ENCODE results near the gene TTI1. TPM values are rescaled to one million over a fixed set of nuclear protein-coding genes. Genes with fewer than 3 reads are reported as not detected.

Gene TTI1
- total RNA-seq, 2 experiments from 2014 or later: 10.6 to 11.4 TPM

DNA sequence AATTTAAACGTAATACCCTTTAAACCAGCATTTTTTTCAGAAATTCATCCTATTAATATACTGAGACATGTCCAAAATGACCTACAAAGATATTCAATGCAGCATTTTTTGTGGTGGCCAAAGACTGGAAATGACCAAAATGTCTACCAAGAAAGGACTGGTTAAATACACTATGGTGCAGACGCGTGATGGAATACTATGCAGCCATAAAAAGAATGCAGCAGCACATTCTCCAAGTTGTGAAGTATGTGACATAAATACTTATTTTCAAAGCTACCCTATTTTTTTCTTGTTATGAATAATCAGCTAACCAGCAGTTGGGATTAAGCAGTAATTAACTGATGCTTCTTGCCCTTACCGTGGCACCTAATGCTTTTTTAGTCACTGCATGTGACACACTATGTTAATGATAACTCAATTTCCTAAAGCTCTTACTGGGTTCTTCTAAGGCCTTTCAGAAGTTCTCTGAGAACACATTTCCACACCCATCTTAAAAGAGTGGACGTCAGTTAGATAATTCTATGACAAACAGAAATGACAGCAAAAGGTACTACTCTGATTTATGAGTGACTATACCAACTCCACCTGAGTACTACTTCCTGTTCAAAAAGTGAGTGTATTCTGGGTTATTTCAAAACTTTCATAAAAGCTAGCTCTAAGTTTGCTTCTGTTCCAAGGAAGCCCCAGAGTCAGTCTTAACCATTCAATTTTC lies 24.9 kb downstream of the TTI1 start:
- CTCF ChIA-PET: no interaction called here
- no peak overlapping the region for H3K4me3 Mint-ChIP-seq
- DNase-seq (no peak), ATAC-seq (ENCODE audit: poor library complexity) (no peak)
- TF ChIP-seq, protein P1, sequence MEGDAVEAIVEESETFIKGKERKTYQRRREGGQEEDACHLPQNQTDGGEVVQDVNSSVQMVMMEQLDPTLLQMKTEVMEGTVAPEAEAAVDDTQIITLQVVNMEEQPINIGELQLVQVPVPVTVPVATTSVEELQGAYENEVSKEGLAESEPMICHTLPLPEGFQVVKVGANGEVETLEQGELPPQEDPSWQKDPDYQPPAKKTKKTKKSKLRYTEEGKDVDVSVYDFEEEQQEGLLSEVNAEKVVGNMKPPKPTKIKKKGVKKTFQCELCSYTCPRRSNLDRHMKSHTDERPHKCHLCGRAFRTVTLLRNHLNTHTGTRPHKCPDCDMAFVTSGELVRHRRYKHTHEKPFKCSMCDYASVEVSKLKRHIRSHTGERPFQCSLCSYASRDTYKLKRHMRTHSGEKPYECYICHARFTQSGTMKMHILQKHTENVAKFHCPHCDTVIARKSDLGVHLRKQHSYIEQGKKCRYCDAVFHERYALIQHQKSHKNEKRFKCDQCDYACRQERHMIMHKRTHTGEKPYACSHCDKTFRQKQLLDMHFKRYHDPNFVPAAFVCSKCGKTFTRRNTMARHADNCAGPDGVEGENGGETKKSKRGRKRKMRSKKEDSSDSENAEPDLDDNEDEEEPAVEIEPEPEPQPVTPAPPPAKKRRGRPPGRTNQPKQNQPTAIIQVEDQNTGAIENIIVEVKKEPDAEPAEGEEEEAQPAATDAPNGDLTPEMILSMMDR (IDR thresholded peaks at IDR 0.05): no peak
- no peak overlapping the region for H3K27ac ChIP-seq (ENCODE audit: low read depth in 1 of 2, low read length in 2 of 2)
- H3K4me1 ChIP-seq (ENCODE audit: insufficient read depth, low read length): no peaks in the 10 kb centered on the region
- H3K9me3 ChIP-seq (ENCODE audit: control insufficient read depth in 1 of 2, insufficient read depth in 1 of 2, low read length in 2 of 2): no peaks in the 10 kb centered on the region
- H3K36me3 Mint-ChIP-seq (ENCODE audit: low read depth): peaks cover 80% of the 10 kb centered on the region
- no peaks in the 10 kb centered on the region for H3K27me3 ChIP-seq (ENCODE audit: control insufficient read depth in 1 of 2, insufficient read depth in 2 of 2, low read length in 2 of 2)
- H3K4me1 Mint-ChIP-seq (ENCODE audit: low read depth): peaks cover 14% of the 10 kb centered on the region
- intact Hi-C loops (cut with DNase I, micrococcal nuclease): no loop called here
- H3K27ac Mint-ChIP-seq: no peak overlapping the region
- POLR2A ChIA-PET: no interaction called here
- no peak overlapping the region for H3K4me3 ChIP-seq (ENCODE audit: low read length)
- no peaks in the 10 kb centered on the region for H3K9me3 Mint-ChIP-seq
- no peaks in the 10 kb centered on the region for H3K27me3 Mint-ChIP-seq
- peaks cover 48% of the 10 kb centered on the region for H3K36me3 ChIP-seq (ENCODE audit: insufficient read depth, low read length)

GRCh38 chr20:38007526-38007925 lies 25.7 kb downstream of the TTI1 start:
- Histone ChIP-seq H3K27ac (ENCODE audit: low read depth in 1 of 2, low read length in 2 of 2) (no peak overlapping the region), H3K9me3 (ENCODE audit: control insufficient read depth in 1 of 2, insufficient read depth in 1 of 2, low read length in 2 of 2) (no peaks in the 10 kb centered on the region), H3K36me3 (ENCODE audit: insufficient read depth, low read length) (peaks cover 48% of the 10 kb centered on the region), H3K27me3 (ENCODE audit: control insufficient read depth in 1 of 2, insufficient read depth in 2 of 2, low read length in 2 of 2) (no peaks in the 10 kb centered on the region), H3K4me1 (ENCODE audit: insufficient read depth, low read length) (peaks cover 1% of the 10 kb centered on the region), H3K4me3 (ENCODE audit: low read length) (no peak overlapping the region)
- ChIA-PET CTCF (interaction anchor here (1.2 kb wide), 1 partner anchor 9 kb away, joined by 4 read pairs; no protein-coding TSS in a partner anchor), POLR2A (interaction anchor here (1.1 kb wide), 1 partner anchor 20 kb away, joined by 3 read pairs; no protein-coding TSS in a partner anchor)
- no peak overlapping the region for H3K4me3 Mint-ChIP-seq
- H3K4me1 Mint-ChIP-seq (ENCODE audit: low read depth): peaks cover 14% of the 10 kb centered on the region
- no peak for ATAC-seq (ENCODE audit: poor library complexity)
- no peak for DNase-seq
- TF ChIP-seq, protein P1 (IDR thresholded peaks at IDR 0.05): no peak
- no peaks in the 10 kb centered on the region for H3K9me3 Mint-ChIP-seq
- H3K36me3 Mint-ChIP-seq (ENCODE audit: low read depth): peaks cover 80% of the 10 kb centered on the region
- H3K27ac Mint-ChIP-seq: no peak overlapping the region
- intact Hi-C loops (cut with DNase I, micrococcal nuclease): no loop called here
- no peaks in the 10 kb centered on the region for H3K27me3 Mint-ChIP-seq

DNA sequence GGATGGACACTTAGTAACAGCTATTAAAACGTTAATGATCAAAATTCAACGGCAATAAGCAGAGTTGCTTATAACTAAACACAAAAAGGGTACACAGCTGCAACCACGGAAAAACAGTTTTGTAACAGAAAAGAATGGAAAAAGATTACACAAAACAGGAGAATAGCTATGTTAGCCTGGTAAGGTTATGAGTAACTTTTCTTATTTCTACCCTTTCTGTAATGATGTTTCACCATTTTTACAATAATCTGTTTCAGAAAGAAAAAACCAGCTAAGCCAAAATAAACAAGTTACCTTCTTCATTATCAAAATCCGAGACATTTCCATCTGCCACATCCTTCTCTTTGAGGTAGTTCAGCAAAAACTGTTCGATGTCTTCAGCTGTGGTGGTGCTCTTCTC lies 27.4 kb downstream of the TTI1 start:
- H3K4me3 ChIP-seq (ENCODE audit: low read length): no peak overlapping the region
- ChIA-PET CTCF (interaction anchor here (1.3 kb wide), 1 partner anchor 13 kb away, joined by 3 read pairs; no protein-coding TSS in a partner anchor), POLR2A (no interaction called here)
- H3K27ac ChIP-seq (ENCODE audit: low read depth in 1 of 2, low read length in 2 of 2): no peak overlapping the region
- H3K36me3 ChIP-seq (ENCODE audit: insufficient read depth, low read length): peaks cover 50% of the 10 kb centered on the region
- DNase-seq (no peak), ATAC-seq (ENCODE audit: poor library complexity) (no peak)
- no peaks in the 10 kb centered on the region for H3K27me3 Mint-ChIP-seq
- no peaks in the 10 kb centered on the region for H3K9me3 ChIP-seq (ENCODE audit: control insufficient read depth in 1 of 2, insufficient read depth in 1 of 2, low read length in 2 of 2)
- peaks cover 83% of the 10 kb centered on the region for H3K36me3 Mint-ChIP-seq (ENCODE audit: low read depth)
- no peaks in the 10 kb centered on the region for H3K27me3 ChIP-seq (ENCODE audit: control insufficient read depth in 1 of 2, insufficient read depth in 2 of 2, low read length in 2 of 2)
- H3K4me1 ChIP-seq (ENCODE audit: insufficient read depth, low read length): peaks cover 7% of the 10 kb centered on the region
- H3K27ac Mint-ChIP-seq: no peak overlapping the region
- intact Hi-C loops (cut with DNase I, micrococcal nuclease): no loop called here
- TF ChIP-seq, protein P1 (IDR thresholded peaks at IDR 0.05): no peak
- H3K4me1 Mint-ChIP-seq (ENCODE audit: low read depth): peaks cover 22% of the 10 kb centered on the region
- H3K4me3 Mint-ChIP-seq: no peak overlapping the region
- H3K9me3 Mint-ChIP-seq: no peaks in the 10 kb centered on the region
